Bronchial epithelial cell (primary cell): Measurements from ENCODE around the gene CACTIN. TPM values are rescaled to one million over a fixed set of nuclear protein-coding genes. Genes with fewer than 3 reads are reported as not detected.

ENCODE experiments used
- DNase-seq: peaks from one replicate; pipeline ENCODE4 v3.0.0-alpha.2; 2010; ENCODE audit warnings: low read depth
- FAIRE-seq: peaks from 2 replicates; lab custom pipeline; 2011; peaks lifted over from hg19 to GRCh38; lab: Jason Lieb, UNC
- H3K27me3 ChIP-seq: 2 replicates; pipeline ENCODE4 v1.5.1; 2011; ENCODE audit warnings: low read length; ENCODE audit not compliant: control insufficient read depth, insufficient read depth
- H3K36me3 ChIP-seq: 2 replicates; pipeline ENCODE4 v1.5.1; 2011; ENCODE audit warnings: low read length; ENCODE audit not compliant: control insufficient read depth, insufficient read depth
- H3K4me3 ChIP-seq: 2 replicates; pipeline ENCODE4 v1.5.1; 2011; ENCODE audit warnings: mild to moderate bottlenecking, low read depth, low read length, control low read depth
- CTCF ChIP-seq: IDR thresholded peaks from 2 replicates; pipeline ENCODE4 v1.5.1; 2011; ENCODE audit warnings: mild to moderate bottlenecking, moderate library complexity, low read length, control low read depth, inconsistent platforms; ENCODE audit not compliant: insufficient read depth, severe bottlenecking
- total RNA-seq: library from RNA; depleted of rRNA; stranded (reverse); fragments of >200 nt; gene quantifications from 2 replicates; pipeline ENCODE4 v1.2.1, GENCODE V29; 2014

CACTIN gene
- total RNA-seq, 1 donor from 2014 or later: 30.3 TPM

GRCh38 chr19:3639479-3639878, 12.9 kb upstream of the CACTIN start:
- H3K4me3 ChIP-seq: no peak overlapping the region
- H3K36me3 ChIP-seq: peaks cover 7% of the 10 kb centered on the region
- FAIRE-seq (no peak), DNase-seq (no peak)
- TF ChIP-seq CTCF: no peak
- no peaks in the 10 kb centered on the region for H3K27me3 ChIP-seq

DNA sequence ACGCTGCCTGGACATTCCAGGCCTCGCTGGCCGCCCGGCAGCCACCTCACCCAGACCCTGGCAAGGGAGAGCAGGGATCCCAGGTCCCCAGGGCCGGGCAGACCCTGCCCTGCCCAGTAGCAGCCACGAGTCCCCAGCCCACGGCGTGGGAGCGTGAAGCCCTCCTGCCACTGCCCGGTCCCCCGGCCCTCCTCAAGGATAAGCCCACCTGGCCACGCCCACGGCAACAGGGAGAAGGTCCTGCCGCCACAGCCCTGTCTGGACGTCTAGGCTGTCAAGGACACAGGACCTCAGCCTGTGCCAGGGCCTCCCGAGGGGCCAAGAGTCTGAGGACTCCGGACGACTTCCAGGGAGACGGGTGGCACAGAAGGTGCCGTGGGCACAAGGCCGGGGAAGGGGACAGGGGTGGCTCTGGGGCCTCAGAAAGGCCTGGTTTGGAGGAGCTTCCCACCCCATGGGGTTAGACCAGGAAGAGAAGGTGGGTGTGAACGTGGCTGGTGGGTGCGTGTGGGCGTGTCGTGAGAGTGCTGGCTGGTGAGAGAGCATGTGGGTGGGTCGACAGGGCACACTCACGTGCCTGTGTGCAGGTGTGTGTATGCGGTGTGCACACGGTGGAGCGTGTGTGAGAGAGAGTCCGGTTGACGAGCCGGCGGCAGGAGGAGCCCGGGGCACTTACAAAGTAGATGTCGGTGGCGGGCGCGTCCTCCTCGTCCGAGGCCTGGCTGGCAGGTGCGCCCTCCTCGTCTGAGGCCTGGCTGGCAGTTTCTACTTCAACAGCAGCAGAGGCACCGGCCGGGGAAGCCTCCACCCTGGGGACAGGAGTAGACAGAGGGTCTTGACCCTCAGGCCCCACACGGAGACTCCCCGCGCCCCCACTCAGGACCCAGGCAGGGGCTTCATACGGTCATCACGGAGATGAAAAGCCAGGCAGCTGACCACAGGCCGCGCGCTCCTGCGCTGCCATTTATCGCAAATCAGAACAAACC, 11.9 kb upstream of the CACTIN start:
- Histone ChIP-seq H3K4me3 (no peak overlapping the region), H3K36me3 (peaks cover 7% of the 10 kb centered on the region), H3K27me3 (no peaks in the 10 kb centered on the region)
- FAIRE-seq (no peak), DNase-seq (no peak)
- no peak for TF ChIP-seq CTCF

GRCh38 chr19:3637621-3638020, 11.0 kb upstream of the CACTIN start:
- TF ChIP-seq CTCF: no peak
- Histone ChIP-seq H3K36me3 (peaks cover 7% of the 10 kb centered on the region), H3K4me3 (no peak overlapping the region), H3K27me3 (no peaks in the 10 kb centered on the region)
- no peak for DNase-seq
- no peak for FAIRE-seq

DNA sequence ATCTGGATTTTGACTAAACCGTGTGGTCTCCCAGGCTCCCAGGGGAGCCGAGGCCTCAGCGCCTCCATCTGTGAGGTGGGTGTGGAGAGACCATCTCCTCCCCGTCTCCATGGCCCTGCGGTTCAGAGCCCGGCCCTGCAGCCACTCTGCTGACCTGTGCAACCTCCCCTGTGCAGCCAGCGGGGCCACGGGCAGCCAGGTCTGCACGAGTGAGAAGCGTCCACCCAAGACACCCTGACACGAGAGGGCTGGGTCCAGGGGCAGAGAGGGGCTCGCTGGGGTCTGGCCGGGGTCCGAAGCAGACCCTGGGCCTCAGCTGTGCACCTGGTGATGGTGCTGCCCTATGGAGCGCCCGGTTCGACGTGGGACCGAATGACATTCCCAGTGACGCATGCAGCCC, 10.4 kb upstream of the CACTIN start:
- no peak for TF ChIP-seq CTCF
- Histone ChIP-seq H3K36me3 (peaks cover 7% of the 10 kb centered on the region), H3K27me3 (no peaks in the 10 kb centered on the region), H3K4me3 (no peak overlapping the region)
- FAIRE-seq (no peak), DNase-seq (no peak)

DNA sequence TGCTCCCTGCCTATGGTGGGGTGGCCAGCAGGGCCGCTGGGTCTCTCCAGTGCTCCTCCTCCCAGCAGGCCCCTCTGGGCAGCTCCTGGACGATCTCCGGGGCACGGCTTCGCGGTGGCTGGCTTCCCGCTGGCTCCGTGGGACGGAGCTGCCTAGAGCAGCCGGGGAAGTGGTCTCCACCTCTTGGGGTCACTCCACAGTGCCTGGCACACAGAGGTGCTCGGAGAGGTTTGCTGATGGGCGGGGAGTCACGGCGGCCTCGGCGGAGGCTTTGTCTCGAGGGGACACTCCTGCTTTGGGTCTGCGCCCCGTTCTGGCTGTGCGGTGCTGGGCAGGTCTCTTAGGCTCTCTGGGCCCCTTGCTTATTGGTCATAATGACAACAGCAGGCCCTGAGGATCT, 9.9 kb upstream of the CACTIN start:
- H3K27me3 ChIP-seq: no peaks in the 10 kb centered on the region
- FAIRE-seq: no peak
- no peak for DNase-seq
- no peak overlapping the region for H3K4me3 ChIP-seq
- TF ChIP-seq CTCF: no peak
- peaks cover 5% of the 10 kb centered on the region for H3K36me3 ChIP-seq
